Activated naive CD8-positive, alpha-beta T cell treated with anti-CD3 and anti-CD28 coated beads, Interleukin-2, amount 10 ng/mL, durations not matched to agents 7 days and 5 days (primary cell): ENCODE results near the gene SHCBP1. TPM values are rescaled to one million over a fixed set of nuclear protein-coding genes. Genes with fewer than 3 reads are reported as not detected.
"Not testable (repeated sequence)": the region's sequence is repeated elsewhere in the genome, so short reads cannot be mapped to it uniquely, and the experiment has no call there.

Experiments used
- ATAC-seq: fragments of 150-1000 bp; cut with Tn5 transposase; one replicate; pipeline ENCODE4 v1.10.0; 2021; ENCODE audit warnings: low read depth, moderate library complexity
- POLR2A ChIA-PET: fragments of 350-600 bp; sonication (Branson Sonifier 250); formaldehyde crosslinking; loops from one replicate; lab custom pipeline; 2021; ENCODE audit warnings: antibody characterized with exemption; lab: Charles Lee
- DNase-seq: peaks from one replicate; pipeline ENCODE4 v3.0.0; 2021
- H3K27ac Mint-ChIP-seq: one replicate; pipeline ENCODE4 v1.8.0; 2022; ENCODE audit warnings: mild to moderate bottlenecking, mixed read lengths
- H3K27me3 Mint-ChIP-seq: one replicate; pipeline ENCODE4 v1.8.0; 2022; ENCODE audit warnings: mild to moderate bottlenecking, moderate library complexity, mixed read lengths
- H3K36me3 Mint-ChIP-seq: one replicate; pipeline ENCODE4 v1.8.0; 2021; ENCODE audit warnings: mild to moderate bottlenecking, mixed read lengths
- H3K4me1 Mint-ChIP-seq: one replicate; pipeline ENCODE4 v1.8.0; 2021; ENCODE audit warnings: mixed read lengths
- H3K4me3 Mint-ChIP-seq: one replicate; pipeline ENCODE4 v1.8.0; 2022; ENCODE audit warnings: mild to moderate bottlenecking, moderate library complexity, mixed read lengths
- H3K9me3 Mint-ChIP-seq: one replicate; pipeline ENCODE4 v1.8.0; 2021; ENCODE audit warnings: mixed read lengths
- total RNA-seq, 2 experiments: library from RNA; stranded (reverse); gene quantifications; one replicate each; pipeline ENCODE4 v1.2.3, GENCODE V29; 2021

Gene SHCBP1
- total RNA-seq, 2 experiments from 2014 or later, result 29.2 to 33.0 TPM

DNA sequence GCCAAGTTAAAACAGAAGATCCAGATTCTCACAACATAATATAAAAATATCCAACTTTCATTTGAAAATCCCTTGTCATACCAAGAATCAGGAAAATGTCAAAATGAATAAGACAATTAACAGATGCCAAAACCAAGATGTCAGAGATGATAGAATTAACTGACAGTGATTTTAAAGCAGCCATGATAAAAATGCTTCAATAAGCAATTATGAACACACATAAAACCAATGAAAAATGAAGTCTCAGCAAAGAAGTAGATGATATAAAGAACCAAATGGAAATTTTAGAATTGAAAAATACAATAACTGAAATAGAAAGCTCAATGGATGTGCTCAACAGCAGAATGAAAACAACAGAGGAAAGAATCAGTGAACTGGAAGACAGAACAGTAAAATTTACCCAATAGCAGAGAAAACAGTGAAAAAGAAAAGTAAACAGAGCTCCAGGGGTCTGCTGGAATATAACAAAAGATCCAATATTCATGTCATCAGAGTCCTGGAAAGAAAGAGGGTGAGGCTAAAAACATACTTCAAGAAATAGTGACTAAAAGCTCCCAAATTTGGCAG lies 35.1 kb downstream of the SHCBP1 start:
- Mint-ChIP-seq H3K4me1 (peaks cover 8% of the 10 kb centered on the region), H3K27ac (no peak overlapping the region), H3K36me3 (peaks cover 84% of the 10 kb centered on the region), H3K27me3 (no peaks in the 10 kb centered on the region), H3K9me3 (peaks cover 24% of the 10 kb centered on the region), H3K4me3 (no peak overlapping the region)
- DNase-seq, result no peak
- no peak for ATAC-seq
- POLR2A ChIA-PET, result no interaction called here

GRCh38 chr16:46583036-46583435 lies 38.1 kb downstream of the SHCBP1 start:
- no peak for ATAC-seq
- no peak for DNase-seq
- Mint-ChIP-seq H3K4me1 (peaks cover 8% of the 10 kb centered on the region), H3K4me3 (no peak overlapping the region), H3K36me3 (peaks cover 61% of the 10 kb centered on the region), H3K9me3 (peaks cover 16% of the 10 kb centered on the region), H3K27ac (peak overlapping the region; percentile 24), H3K27me3 (no peaks in the 10 kb centered on the region)
- POLR2A ChIA-PET, result no interaction called here

- peaks cover 12% of the 10 kb centered on the region for H3K9me3 Mint-ChIP-seq
- H3K4me3 Mint-ChIP-seq, result no peak overlapping the region
- peaks cover 57% of the 10 kb centered on the region for H3K36me3 Mint-ChIP-seq
- DNase-seq (no peak), ATAC-seq (no peak)
- POLR2A ChIA-PET, result no interaction called here
- no peak overlapping the region for H3K27ac Mint-ChIP-seq
- no peaks in the 10 kb centered on the region for H3K27me3 Mint-ChIP-seq
- peaks cover 7% of the 10 kb centered on the region for H3K4me1 Mint-ChIP-seq
These were observed 38.9 kb downstream of the SHCBP1 start for GRCh38 chr16:46582313-46582712.

GRCh38 chr16:46577988-46578579 lies 43.1 kb downstream of the SHCBP1 start:
- H3K36me3 Mint-ChIP-seq, result peaks cover 23% of the 10 kb centered on the region
- ATAC-seq, result no peak
- no peaks in the 10 kb centered on the region for H3K9me3 Mint-ChIP-seq
- no peak overlapping the region for H3K4me3 Mint-ChIP-seq
- no peak overlapping the region for H3K27ac Mint-ChIP-seq
- peaks cover 5% of the 10 kb centered on the region for H3K4me1 Mint-ChIP-seq
- no peak for DNase-seq
- no peaks in the 10 kb centered on the region for H3K27me3 Mint-ChIP-seq
- POLR2A ChIA-PET, result no interaction called here

DNA sequence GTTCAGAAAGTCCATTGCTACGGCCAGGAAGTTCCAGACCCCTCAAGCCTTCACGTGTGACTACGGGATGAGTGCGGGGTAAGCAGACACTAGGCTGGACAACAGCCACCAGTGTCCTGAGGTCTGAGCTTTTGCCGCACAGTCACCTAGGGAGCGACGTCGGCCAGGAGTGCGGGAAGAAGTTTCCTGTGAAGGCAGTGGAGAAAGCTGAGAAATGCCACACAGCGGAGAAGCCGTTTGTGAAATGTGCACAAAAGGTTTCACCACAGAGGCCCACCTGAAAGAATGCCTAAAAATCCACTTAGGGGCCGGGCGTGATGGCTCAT lies 47.4 kb downstream of the SHCBP1 start:
- Mint-ChIP-seq H3K4me1 (peaks cover 4% of the 10 kb centered on the region), H3K4me3 (no peak overlapping the region), H3K36me3 (peaks cover 7% of the 10 kb centered on the region), H3K9me3 (no peaks in the 10 kb centered on the region), H3K27ac (no peak overlapping the region), H3K27me3 (no peaks in the 10 kb centered on the region)
- POLR2A ChIA-PET, result no interaction called here
- DNase-seq, result no peak
- ATAC-seq, result no peak

DNA sequence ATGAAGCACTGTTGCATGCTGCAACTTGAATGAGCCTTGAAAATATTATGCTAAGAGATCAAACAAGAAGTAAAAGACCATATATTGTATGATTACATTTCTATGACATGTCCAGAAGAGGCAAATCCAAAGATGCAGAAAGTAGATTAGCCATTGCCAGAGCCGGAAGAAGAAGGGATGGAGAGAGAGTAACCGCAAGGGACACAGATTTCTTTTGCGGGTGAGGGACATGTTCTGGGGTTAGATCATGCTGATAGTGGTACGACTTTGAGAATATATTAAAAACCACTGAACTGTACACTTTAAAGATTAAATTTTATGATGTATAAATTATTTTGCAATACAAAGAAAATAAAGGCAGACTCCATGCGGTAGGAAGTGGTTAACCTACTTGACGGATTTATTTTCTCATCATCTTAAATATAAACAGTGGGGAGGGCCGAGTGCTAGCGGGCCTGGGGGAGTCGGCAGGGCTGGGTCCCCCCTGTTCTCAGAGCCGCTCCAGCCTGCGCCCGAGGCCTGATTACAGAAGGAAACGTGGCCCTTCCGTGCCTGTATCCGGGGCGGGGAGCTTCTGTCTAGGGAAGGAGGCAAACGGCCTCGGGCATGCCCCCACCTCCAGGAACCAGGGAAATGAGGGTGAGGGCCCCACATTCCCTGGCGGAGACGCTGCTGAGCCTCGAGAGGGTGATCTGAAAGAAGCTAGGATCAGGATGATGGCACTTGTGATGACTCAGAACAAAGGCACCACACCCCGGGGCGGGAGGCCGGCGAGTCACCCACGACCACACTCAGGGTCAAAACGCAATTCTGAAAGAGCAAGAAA lies 48.0 kb downstream of the SHCBP1 start:
- Mint-ChIP-seq H3K4me1 (peaks cover 4% of the 10 kb centered on the region), H3K27me3 (no peaks in the 10 kb centered on the region), H3K27ac (no peak overlapping the region), H3K36me3 (peaks cover 5% of the 10 kb centered on the region), H3K4me3 (no peak overlapping the region), H3K9me3 (no peaks in the 10 kb centered on the region)
- no peak for ATAC-seq
- POLR2A ChIA-PET, result no interaction called here
- DNase-seq, result no peak

DNA sequence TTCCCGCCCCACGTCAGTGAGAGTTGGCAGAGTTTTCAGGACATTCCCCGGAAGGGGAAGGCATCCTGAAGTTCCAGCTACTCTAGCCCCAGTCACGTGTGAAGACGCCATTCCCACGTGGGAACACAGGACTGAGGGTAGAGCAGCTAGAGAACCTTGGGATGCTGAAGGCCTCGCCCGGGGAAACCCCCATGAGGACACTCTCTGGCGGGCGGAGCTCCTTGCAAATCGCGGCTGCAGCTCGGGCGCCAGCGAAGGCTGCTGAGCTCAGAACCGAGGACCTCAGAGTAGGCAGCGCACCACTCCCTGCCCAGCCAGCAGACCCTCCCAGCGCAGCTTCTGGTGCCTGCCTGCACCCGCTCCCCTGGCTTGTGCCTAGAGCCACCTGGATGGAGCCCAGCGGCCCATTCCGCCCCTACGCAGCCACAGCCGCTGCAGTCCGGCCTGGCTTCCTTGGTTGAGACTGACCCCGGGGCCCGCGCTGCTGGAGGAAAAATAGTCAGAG lies 51.9 kb downstream of the SHCBP1 start:
- no peak overlapping the region for H3K27ac Mint-ChIP-seq
- POLR2A ChIA-PET, result no interaction called here
- no peaks in the 10 kb centered on the region for H3K9me3 Mint-ChIP-seq
- ATAC-seq (no peak), DNase-seq (no peak)
- no peak overlapping the region for H3K4me3 Mint-ChIP-seq
- H3K4me1 Mint-ChIP-seq, result peaks cover 4% of the 10 kb centered on the region
- peaks cover 5% of the 10 kb centered on the region for H3K27me3 Mint-ChIP-seq
- no peaks in the 10 kb centered on the region for H3K36me3 Mint-ChIP-seq

- POLR2A ChIA-PET, result no interaction called here
- DNase-seq (no peak), ATAC-seq (no peak)
- no peak overlapping the region for H3K4me3 Mint-ChIP-seq
- H3K27me3 Mint-ChIP-seq, result peaks cover 6% of the 10 kb centered on the region
- H3K4me1 Mint-ChIP-seq, result peaks cover 4% of the 10 kb centered on the region
- H3K36me3 Mint-ChIP-seq, result no peaks in the 10 kb centered on the region
- no peak overlapping the region for H3K27ac Mint-ChIP-seq
- no peaks in the 10 kb centered on the region for H3K9me3 Mint-ChIP-seq
These were observed 52.5 kb downstream of the SHCBP1 start for GRCh38 chr16:46568472-46569230.

- H3K36me3 Mint-ChIP-seq, result no peaks in the 10 kb centered on the region
- H3K9me3 Mint-ChIP-seq, result no peaks in the 10 kb centered on the region
- no peak for DNase-seq
- no peak overlapping the region for H3K27ac Mint-ChIP-seq
- H3K4me3 Mint-ChIP-seq, result no peak overlapping the region
- no peak for ATAC-seq
- no peaks in the 10 kb centered on the region for H3K4me1 Mint-ChIP-seq
- peaks cover 18% of the 10 kb centered on the region for H3K27me3 Mint-ChIP-seq
- POLR2A ChIA-PET, result no interaction called here
These were observed 58.2 kb downstream of the SHCBP1 start for GRCh38 chr16:46562979-46563378.

DNA sequence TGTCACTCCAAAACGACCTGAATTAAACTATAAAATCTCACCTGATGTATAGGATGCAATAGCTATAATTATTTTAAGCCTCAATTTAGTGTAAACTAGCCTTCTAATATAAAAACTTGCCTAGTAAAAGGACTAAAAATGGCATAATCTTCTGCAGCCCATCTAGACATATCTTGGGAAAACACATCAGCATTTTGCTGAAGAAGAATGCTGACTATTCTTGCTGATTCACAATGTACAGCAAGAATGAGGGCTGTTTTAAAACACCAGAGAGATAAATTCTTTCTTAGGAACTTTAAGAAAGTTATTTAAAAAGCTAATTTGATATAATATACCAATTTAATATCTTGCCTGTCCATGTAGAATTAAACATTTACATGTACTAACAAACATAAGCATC lies 63.2 kb downstream of the SHCBP1 start:
- POLR2A ChIA-PET, result no interaction called here
- H3K27me3 Mint-ChIP-seq, result peaks cover 17% of the 10 kb centered on the region
- no peaks in the 10 kb centered on the region for H3K36me3 Mint-ChIP-seq

GRCh38 chr16:46555951-46556350 lies 65.2 kb downstream of the SHCBP1 start:
- no peak for DNase-seq
- POLR2A ChIA-PET, result no interaction called here
- H3K9me3 Mint-ChIP-seq, result no peaks in the 10 kb centered on the region
- no peak overlapping the region for H3K4me3 Mint-ChIP-seq
- H3K27me3 Mint-ChIP-seq, result peaks cover 13% of the 10 kb centered on the region
- no peak overlapping the region for H3K27ac Mint-ChIP-seq
- no peak for ATAC-seq
- no peaks in the 10 kb centered on the region for H3K36me3 Mint-ChIP-seq
- H3K4me1 Mint-ChIP-seq, result peaks cover 2% of the 10 kb centered on the region

More for the DNA sequence above, 63.2 kb downstream of the SHCBP1 start:
- no peak overlapping the region for H3K27ac Mint-ChIP-seq
- H3K9me3 Mint-ChIP-seq, result no peaks in the 10 kb centered on the region
- H3K4me1 Mint-ChIP-seq, result peaks cover 2% of the 10 kb centered on the region
- DNase-seq (no peak), ATAC-seq (no peak)
- H3K4me3 Mint-ChIP-seq, result no peak overlapping the region

DNA sequence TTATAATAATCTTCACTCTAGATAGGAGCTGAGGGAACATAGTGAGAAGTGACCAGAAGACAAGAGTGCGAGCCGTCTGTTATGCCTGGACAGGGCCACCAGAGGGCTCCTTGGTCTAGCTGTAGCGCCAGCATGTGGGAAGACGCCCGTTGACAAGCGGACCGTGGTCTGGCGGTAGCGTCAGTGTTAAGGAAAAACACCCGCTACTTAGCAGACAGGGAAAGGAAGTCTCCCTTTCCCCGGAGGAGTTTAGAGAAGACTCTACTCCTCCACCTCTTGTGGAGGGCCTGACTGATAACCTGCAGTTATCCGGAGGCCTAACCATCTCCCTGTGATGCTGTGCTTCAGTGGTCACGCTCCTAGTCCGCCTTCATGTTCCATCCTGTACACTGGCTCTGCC lies 66.7 kb downstream of the SHCBP1 start:
- H3K27ac Mint-ChIP-seq, H3K9me3 Mint-ChIP-seq, H3K4me3 Mint-ChIP-seq, ATAC-seq, POLR2A ChIA-PET, H3K4me1 Mint-ChIP-seq, H3K36me3 Mint-ChIP-seq: not testable (repeated sequence)
- peaks cover 11% of the 10 kb centered on the region for H3K27me3 Mint-ChIP-seq
- peak; percentile 51 for DNase-seq

GRCh38 chr16:46549477-46549876 lies 71.7 kb downstream of the SHCBP1 start:
- no peak overlapping the region for H3K4me3 Mint-ChIP-seq
- ATAC-seq, result no peak
- POLR2A ChIA-PET, result no interaction called here

More at GRCh38 chr16:46549477-46549876, 71.7 kb downstream of the SHCBP1 start:
- Mint-ChIP-seq H3K9me3 (no peaks in the 10 kb centered on the region), H3K27ac (no peak overlapping the region), H3K27me3 (peaks cover 7% of the 10 kb centered on the region), H3K36me3 (no peaks in the 10 kb centered on the region), H3K4me1 (no peaks in the 10 kb centered on the region)
- DNase-seq, result no peak
